Stomach (tissue), 9 donors: ENCODE data around the gene CES5A. TPM values are rescaled to one million over a fixed set of nuclear protein-coding genes. Genes with fewer than 3 reads are reported as not detected.

ENCODE experiments used
- DNase-seq, 2 donors: peaks; one replicate each; pipeline versions ENCODE4 v3.0.0 to v3.0.0-alpha.2; 2013 to 2019
- H3K27ac ChIP-seq, 5 donors: fragments of 200-600 bp in 4 of 5; sonication (generic) in 4 of 5; one replicate each; pipeline ENCODE4 v1.5.1; 2013 to 2019; ENCODE audit warnings: mild to moderate bottlenecking in 1 of 5, moderate library complexity in 1 of 5
- H3K27me3 ChIP-seq, 3 donors: fragments of 200-600 bp; sonication (generic); one replicate each; pipeline ENCODE4 v1.5.1; 2017 to 2019; ENCODE audit warnings: mixed run types in 1 of 3
- H3K36me3 ChIP-seq, 4 donors: fragments of 200-600 bp; sonication (generic); 1 replicate in 3 of 4; 2 replicates in 1 of 4; pipeline ENCODE4 v1.5.1; 2016 to 2019
- H3K4me1 ChIP-seq, 4 donors: fragments of 200-600 bp; sonication (generic); one replicate each; pipeline ENCODE4 v1.5.1; 2016 to 2019
- H3K4me3 ChIP-seq, 4 donors: fragments of 200-600 bp; sonication (generic) in 3 of 4; one replicate each; pipeline ENCODE4 v1.5.1; 2016 to 2019; ENCODE audit warnings: mild to moderate bottlenecking in 1 of 4
- H3K9me3 ChIP-seq, 4 donors: fragments of 200-600 bp; sonication (generic); one replicate each; pipeline ENCODE4 v1.5.1; 2016 to 2019
- CTCF ChIP-seq, 7 experiments: fragments of 450-650 bp in 4 of 7; fragments of 200-600 bp in 3 of 7; sonication (generic) in 3 of 7; IDR thresholded peaks; one replicate each; pipeline ENCODE4 v1.5.1; 2016 to 2019; ENCODE audit warnings: antibody characterized with exemption in 7 of 7, control low read depth in 2 of 7, mild to moderate bottlenecking in 1 of 7
- EP300 ChIP-seq: sonication (generic); formaldehyde crosslinking; IDR thresholded peaks from one replicate; pipeline ENCODE4 v1.6.1; 2017; ENCODE audit warnings: antibody characterized with exemption
- POLR2A ChIP-seq, 4 donors: fragments of 450-650 bp; IDR thresholded peaks; one replicate each; pipeline ENCODE4 v1.6.1; 2016; ENCODE audit warnings: antibody characterized with exemption in 4 of 4, control low read depth in 2 of 4, mild to moderate bottlenecking in 1 of 4, moderate library complexity in 1 of 4
- POLR2AphosphoS5 ChIP-seq, 3 donors: sonication (generic); formaldehyde crosslinking; IDR thresholded peaks; one replicate each; pipeline ENCODE4 v1.6.1; 2016; ENCODE audit warnings: antibody characterized with exemption in 3 of 3
- WGBS, 5 donors: extraction: QIAGEN DNeasy Blood & Tissue Kit in 3 of 5; methylation state at CpG; one replicate each; pipeline versions ENCODE4 v1.1.5 to v1.1.7; 2013 to 2018; 5-methylcytosine and 5-hydroxymethylcytosine counted together
- intact Hi-C: fragments of 100-400 bp; cut with DNase I; formaldehyde crosslinking; loops from one replicate; pipeline ENCODE4 v1.15.1; 2023; ENCODE audit warnings: low total_unique reads
- polyA plus RNA-seq, 3 donors: library from polyadenylated mRNA; stranded (reverse); fragments of 200-250 nt; gene quantifications; one replicate each; pipeline ENCODE4 v1.2.3, GENCODE V29; 2013
- total RNA-seq, 5 donors: library from RNA; depleted of rRNA; stranded (reverse); fragments of >200 nt; gene quantifications; one replicate each; pipeline versions ENCODE4 v1.1.0 to v1.2.3, GENCODE V29; 2014 to 2016
- donor health status: healthy with polysubstance abuse.
- donor health status: Bipolar disorder and iron deficiency.
- donor health status: healthy.

The CES5A gene
- total and polyA plus RNA-seq, 8 donors: not detected

- 69 to 83% (median 78%) methylated on average over 10 of the region's 10 CpGs for WGBS, 5 donors
- Histone ChIP-seq H3K27ac (no peak overlapping the region), H3K4me3 (no peak overlapping the region), H3K9me3 (no peaks in the 10 kb centered on the region), H3K4me1 (peaks cover 0 to 8% (median 3%) of the 10 kb centered on the region in 4 donors), H3K36me3 (no peaks in the 10 kb centered on the region), H3K27me3 (peaks cover 0 to 22% (median 0%) of the 10 kb centered on the region in 3 donors)
- intact Hi-C loops: no loop called here
- no peak for TF ChIP-seq POLR2A (IDR thresholded peaks at IDR 0.05)
- TF ChIP-seq EP300: no peak
- no peak for TF ChIP-seq POLR2AphosphoS5 (IDR thresholded peaks at IDR 0.05)
- no peak for TF ChIP-seq CTCF (IDR thresholded peaks at IDR 0.05)
- no peak for DNase-seq
Observed at GRCh38 chr16:55828680-55829079, 46.5 kb downstream of the CES5A start.

GRCh38 chr16:55825115-55825728 lies 50.0 kb downstream of the CES5A start:
- Histone ChIP-seq H3K4me1 (no peaks in the 10 kb centered on the region), H3K27ac (no peak overlapping the region), H3K36me3 (peaks cover 0 to 20% (median 0%) of the 10 kb centered on the region in 4 donors), H3K9me3 (no peaks in the 10 kb centered on the region), H3K27me3 (peaks cover 0 to 47% (median 8%) of the 10 kb centered on the region in 3 donors), H3K4me3 (no peak overlapping the region)
- 73 to 81% (median 76%) methylated on average over 6 of the region's 6 CpGs for WGBS, 5 donors
- intact Hi-C loops: no loop called here
- no peak for TF ChIP-seq CTCF (IDR thresholded peaks at IDR 0.05)
- no peak for TF ChIP-seq EP300
- no peak for TF ChIP-seq POLR2AphosphoS5 (IDR thresholded peaks at IDR 0.05)
- no peak for TF ChIP-seq POLR2A (IDR thresholded peaks at IDR 0.05)
- no peak for DNase-seq

GRCh38 chr16:55824473-55825000 lies 50.6 kb downstream of the CES5A start:
- TF ChIP-seq POLR2AphosphoS5 (IDR thresholded peaks at IDR 0.05) (no peak), CTCF (IDR thresholded peaks at IDR 0.05) (no peak), EP300 (no peak), POLR2A (IDR thresholded peaks at IDR 0.05) (no peak)
- H3K27ac ChIP-seq: no peak overlapping the region
- peaks cover 0 to 51% (median 8%) of the 10 kb centered on the region in 3 donors for H3K27me3 ChIP-seq
- no peak overlapping the region for H3K4me3 ChIP-seq
- 87 to 90% (median 87%) methylated on average over 4 of the region's 4 CpGs for WGBS, 5 donors
- intact Hi-C loops: no loop called here
- DNase-seq: no peak
- peaks cover 0 to 20% (median 0%) of the 10 kb centered on the region in 4 donors for H3K36me3 ChIP-seq
- H3K9me3 ChIP-seq: no peaks in the 10 kb centered on the region
- no peaks in the 10 kb centered on the region for H3K4me1 ChIP-seq

GRCh38 chr16:55822280-55822810 lies 52.8 kb downstream of the CES5A start:
- Histone ChIP-seq H3K27me3 (peaks cover 0 to 53% (median 8%) of the 10 kb centered on the region in 3 donors), H3K4me1 (no peaks in the 10 kb centered on the region), H3K4me3 (no peak overlapping the region), H3K9me3 (no peaks in the 10 kb centered on the region), H3K36me3 (peaks cover 0 to 20% (median 0%) of the 10 kb centered on the region in 4 donors), H3K27ac (no peak overlapping the region)
- TF ChIP-seq POLR2A (IDR thresholded peaks at IDR 0.05): no peak
- no peak for TF ChIP-seq POLR2AphosphoS5 (IDR thresholded peaks at IDR 0.05)
- no peak for TF ChIP-seq EP300
- TF ChIP-seq CTCF (IDR thresholded peaks at IDR 0.05): no peak
- DNase-seq: no peak
- 50 to 69% (median 68%) methylated on average over 3 of the region's 3 CpGs for WGBS, 5 donors
- intact Hi-C loops: no loop called here
